HepG2 (cell line): ENCODE results near the gene DMBT1. TPM values are rescaled to one million over a fixed set of nuclear protein-coding genes. Genes with fewer than 3 reads are reported as not detected.

ENCODE experiments used
- ATAC-seq: fragments of 200-7000 bp; cut with Tn5 transposase; 3 replicates; pipeline ENCODE4 v1.9.1; 2020; ENCODE audit warnings: mild to moderate bottlenecking, moderate library complexity
- BruUV-seq: library from RNA; stranded (reverse); fragments of 400-500 nt; replicated peaks from 2 replicates; lab custom pipeline; 2021; lab: Mats Ljungman, UMichigan
- CTCF ChIA-PET: fragments of 300-600 bp; formaldehyde crosslinking; extraction: SDS; loops from one replicate; lab custom pipeline; 2021; ENCODE audit warnings: low total read pairs, inconsistent platforms, low intra/inter-chr PET ratio; lab: Yijun Ruan, JAX
- POLR2A ChIA-PET: fragments of 350-600 bp; sonication (Branson Sonifier 250); formaldehyde crosslinking; loops from one replicate; lab custom pipeline; 2020; ENCODE audit warnings: antibody characterized with exemption, inconsistent platforms; lab: Yijun Ruan, JAX
- DNase-seq: peaks from one replicate; pipeline ENCODE4 v3.0.0-alpha.2; 2015; ENCODE audit warnings: low spot score
- FAIRE-seq: peaks from 3 replicates; lab custom pipeline; 2011; peaks lifted over from hg19 to GRCh38; lab: Jason Lieb, UNC
- H2AFZ ChIP-seq: one replicate; pipeline ENCODE4 v1.6.1; 2011; ENCODE audit warnings: low read length, inconsistent platforms
- H3K27ac ChIP-seq: fragments of 300-600 bp; 3 replicates; pipeline ENCODE4 v1.8.0; 2011; ENCODE audit warnings: mixed run types, mild to moderate bottlenecking, mixed read lengths, low read length, inconsistent platforms; ENCODE audit not compliant: insufficient read depth; ENCODE audit errors: extremely low read length
- H3K27me3 ChIP-seq, 2 experiments: fragments of 200-600 bp in 1 of 2; 2 replicates in 1 of 2; 3 replicates in 1 of 2; pipeline versions ENCODE4 v1.6.0 to v1.8.0; 2011; ENCODE audit warnings: low read length in 2 of 2, mild to moderate bottlenecking in 2 of 2, moderate library complexity in 2 of 2, inconsistent platforms in 1 of 2; ENCODE audit not compliant: insufficient read depth in 2 of 2, control insufficient read depth in 1 of 2
- H3K36me3 ChIP-seq, 2 experiments: fragments of 200-600 bp in 1 of 2; replicated peaks in 1 of 2; 2 replicates in 1 of 2; 3 replicates in 1 of 2; pipeline versions ENCODE4 v1.5.1 to v1.8.0; 2011; ENCODE audit warnings: low read length in 2 of 2, inconsistent platforms in 1 of 2; ENCODE audit not compliant: insufficient read depth in 2 of 2, control insufficient read depth in 1 of 2
- H3K4me1 ChIP-seq: 2 replicates; pipeline ENCODE4 v1.5.1; 2012; ENCODE audit warnings: low read length, inconsistent platforms; ENCODE audit not compliant: insufficient read depth
- H3K4me2 ChIP-seq: 2 replicates; pipeline ENCODE4 v1.6.0; 2011; ENCODE audit warnings: low read depth, low read length, inconsistent platforms
- H3K4me3 ChIP-seq, 3 experiments: fragments of 200-600 bp in 1 of 3; sonication (generic), shearing (Covaris generic) in 1 of 3; replicated peaks in 1 of 3; 2 replicates each; pipeline ENCODE4 v1.5.1; 2011 to 2016; ENCODE audit warnings: low read length in 3 of 3, inconsistent platforms in 2 of 3, low read depth in 2 of 3, mild to moderate bottlenecking in 2 of 3, control low read depth in 1 of 3, mixed read lengths in 1 of 3; ENCODE audit not compliant: insufficient read depth in 1 of 3
- H3K79me2 ChIP-seq: one replicate; pipeline ENCODE4 v1.6.1; 2011; ENCODE audit warnings: low read length, inconsistent platforms; ENCODE audit not compliant: insufficient read depth
- H3K9ac ChIP-seq: 2 replicates; pipeline ENCODE4 v1.6.0; 2011; ENCODE audit warnings: mild to moderate bottlenecking, low read depth, low read length, inconsistent platforms; ENCODE audit not compliant: insufficient read depth
- H3K9me3 ChIP-seq: 2 replicates; pipeline ENCODE4 v1.5.1; 2012; ENCODE audit warnings: mild to moderate bottlenecking, low read length
- H4K20me1 ChIP-seq: 2 replicates; pipeline ENCODE4 v1.6.0; 2011; ENCODE audit warnings: inconsistent platforms, mild to moderate bottlenecking, low read length, moderate library complexity; ENCODE audit not compliant: insufficient read depth
- BRD4 ChIP-seq: sonication (generic); formaldehyde crosslinking; IDR thresholded peaks from 2 replicates; pipeline ENCODE4 v1.4.0; 2020; ENCODE audit warnings: missing genetic modification reagents
- CEBPB ChIP-seq: IDR thresholded peaks from 2 replicates; pipeline ENCODE4 v1.6.1; 2011; ENCODE audit warnings: low read depth, low read length, improper control_type of control experiment, borderline replicate concordance
- E2F5 ChIP-seq: sonication (generic); formaldehyde crosslinking; conservative IDR thresholded peaks from 2 replicates; pipeline ENCODE4 v1.4.0; 2020; ENCODE audit warnings: missing genetic modification reagents
- FOXC1 ChIP-seq: sonication (generic); formaldehyde crosslinking; IDR thresholded peaks from 2 replicates; pipeline ENCODE4 v1.8.0; 2022; ENCODE audit warnings: mild to moderate bottlenecking, missing genetic modification reagents, borderline replicate concordance
- GLI4 ChIP-seq: sonication (generic); formaldehyde crosslinking; IDR thresholded peaks from 2 replicates; pipeline ENCODE4 v1.5.1; 2020; ENCODE audit warnings: missing genetic modification reagents, mild to moderate bottlenecking, moderate library complexity, borderline replicate concordance
- SNAI1 ChIP-seq: sonication (generic); formaldehyde crosslinking; IDR thresholded peaks from 2 replicates; pipeline ENCODE4 v1.5.0; 2020; ENCODE audit warnings: mild to moderate bottlenecking, missing genetic modification reagents, borderline replicate concordance
- TRIM24 ChIP-seq: sonication (generic); formaldehyde crosslinking; IDR thresholded peaks from 2 replicates; pipeline ENCODE4 v1.8.0; 2022; ENCODE audit warnings: mild to moderate bottlenecking, missing genetic modification reagents
- ZNF263 ChIP-seq: sonication (generic); formaldehyde crosslinking; IDR thresholded peaks from 2 replicates; pipeline ENCODE4 v1.4.0; 2020; ENCODE audit warnings: missing genetic modification reagents
- ZNF276 ChIP-seq: sonication (generic); formaldehyde crosslinking; IDR thresholded peaks from 2 replicates; pipeline ENCODE4 v1.4.0; 2020; ENCODE audit warnings: mild to moderate bottlenecking, low read depth, missing genetic modification reagents
- ZNF354B ChIP-seq: sonication (generic); formaldehyde crosslinking; IDR thresholded peaks from 2 replicates; pipeline ENCODE4 v1.8.0; 2022; ENCODE audit warnings: mild to moderate bottlenecking, missing genetic modification reagents
- ZNF513 ChIP-seq: sonication (generic); formaldehyde crosslinking; conservative IDR thresholded peaks from 2 replicates; pipeline ENCODE4 v1.5.0; 2020; ENCODE audit warnings: missing genetic modification reagents
- ZNF574 ChIP-seq: sonication (generic); formaldehyde crosslinking; IDR thresholded peaks from 2 replicates; pipeline ENCODE4 v1.4.0; 2020; ENCODE audit warnings: missing genetic modification reagents
- ZNF670 ChIP-seq: sonication (generic); formaldehyde crosslinking; IDR thresholded peaks from 2 replicates; pipeline ENCODE4 v1.8.0; 2022; ENCODE audit warnings: mild to moderate bottlenecking, missing genetic modification reagents, borderline replicate concordance
- ZNF780A ChIP-seq: sonication (generic); formaldehyde crosslinking; IDR thresholded peaks from 2 replicates; pipeline ENCODE4 v1.8.0; 2022; ENCODE audit warnings: mild to moderate bottlenecking, missing genetic modification reagents, moderate library complexity
- ZNF841 ChIP-seq: sonication (generic); formaldehyde crosslinking; IDR thresholded peaks from 2 replicates; pipeline ENCODE4 v1.8.1; 2023; ENCODE audit warnings: missing genetic modification reagents, borderline replicate concordance
- WGBS: methylation state at CpG from one replicate; pipeline ENCODE4 v1.1.6; 2017; ENCODE audit warnings: low lambda C conversion rate; 5-methylcytosine and 5-hydroxymethylcytosine counted together
- in situ Hi-C: cut with HindIII; loops from 2 replicates; pipeline ENCODE4 v1.10.0; 2017; ENCODE audit warnings: low pct_unique_long_range_greater_than_20kb; ENCODE audit not compliant: extremely low pct_ligation_motif_present
- intact Hi-C: fragments of 100-400 bp; cut with micrococcal nuclease; formaldehyde crosslinking; loops from one replicate; pipeline ENCODE4 v1.10.0; 2022; ENCODE audit not compliant: unreplicated experiment
- polyA plus RNA-seq, 8 experiments: library from polyadenylated mRNA; depleted of rRNA in 3 of 8; stranded (reverse) in 7 of 8; unstranded in 1 of 8; fragments of >200 nt; fragmentation: Illumina TruSeq in 4 of 8; extraction: Trizol in 4 of 8; gene quantifications; 2 replicates each; pipeline versions ENCODE4 v1.2.1 to v1.2.3, GENCODE V29; 2011 to 2016; ENCODE audit warnings: low read depth in 4 of 8, missing spikeins in 1 of 8, mixed read lengths in 1 of 8; ENCODE audit not compliant: insufficient read depth in 1 of 8
- total RNA-seq, 5 experiments: library from RNA; depleted of rRNA; stranded (reverse); fragments of >200 nt; fragmentation: Illumina TruSeq; extraction: Trizol; gene quantifications; 2 replicates each; pipeline ENCODE4 v1.2.3, GENCODE V29; 2016; ENCODE audit warnings: low read depth in 1 of 5

Gene DMBT1
- total and polyA plus RNA-seq, 2 of the 13 experiments (the other 11 are each of a cell fraction or from before 2014, with no cell fraction given): not detected

- no peak for TF ChIP-seq CEBPB
- no peak for TF ChIP-seq BRD4 (CRISPR knock-in tag)
- no peak for TF ChIP-seq ZNF670 (CRISPR knock-in tag)
- no peak for TF ChIP-seq E2F5 (CRISPR knock-in tag)
- TF ChIP-seq ZNF780A: no peak
- TF ChIP-seq ZNF574 (CRISPR knock-in tag): no peak
- no peak for TF ChIP-seq ZNF263 (CRISPR knock-in tag)
- TF ChIP-seq SNAI1 (CRISPR knock-in tag): no peak
- TF ChIP-seq ZNF354B (CRISPR knock-in tag): no peak
- no peak for TF ChIP-seq GLI4 (CRISPR knock-in tag)
- no peak for TF ChIP-seq ZNF276
- TF ChIP-seq ZNF513 (CRISPR knock-in tag): no peak
- TF ChIP-seq TRIM24 (CRISPR knock-in tag): no peak
- no peak for TF ChIP-seq FOXC1 (CRISPR knock-in tag)
- no peak for TF ChIP-seq ZNF841 (CRISPR knock-in tag)
- Histone ChIP-seq H3K27ac (no peak overlapping the region), H3K79me2 (no peaks in the 10 kb centered on the region), H2AFZ (no peak overlapping the region), H3K9ac (no peak overlapping the region), H3K36me3 (no peaks in the 10 kb centered on the region), H3K4me1 (no peaks in the 10 kb centered on the region), H3K27me3 (peaks cover 0 to 7% of the 10 kb centered on the region in 2 experiments; a peak in 2 of 5 replicates), H3K9me3 (no peaks in the 10 kb centered on the region), H3K4me2 (no peak overlapping the region), H3K4me3 (no peak overlapping the region), H4K20me1 (no peaks in the 10 kb centered on the region)
- WGBS: 31% methylated on average over 11 of the region's 11 CpGs
- ChIA-PET POLR2A (no interaction called here), CTCF (no interaction called here)
- intact Hi-C loops (no loop called here), in situ Hi-C loops (no loop called here)
- FAIRE-seq: no peak
- no TSS peak for BruUV-seq
- ATAC-seq: no peak
- no peak for DNase-seq
Measured at GRCh38 chr10:122548407-122549085, 12.0 kb upstream of the DMBT1 start.
